HepG2 (cell line): ENCODE data around the gene MYL4. TPM values are rescaled to one million over a fixed set of nuclear protein-coding genes. Genes with fewer than 3 reads are reported as not detected.

Experiments used
- ATAC-seq: fragments of 200-7000 bp; cut with Tn5 transposase; 3 replicates; pipeline ENCODE4 v1.9.1; 2020; ENCODE audit warnings: mild to moderate bottlenecking, moderate library complexity
- BruUV-seq: library from RNA; stranded (reverse); fragments of 400-500 nt; replicated peaks from 2 replicates; lab custom pipeline; 2021; lab: Mats Ljungman, UMichigan
- CTCF ChIA-PET: fragments of 300-600 bp; formaldehyde crosslinking; extraction: SDS; loops from one replicate; lab custom pipeline; 2021; ENCODE audit warnings: low total read pairs, inconsistent platforms, low intra/inter-chr PET ratio; lab: Yijun Ruan, JAX
- POLR2A ChIA-PET: fragments of 350-600 bp; sonication (Branson Sonifier 250); formaldehyde crosslinking; loops from one replicate; lab custom pipeline; 2020; ENCODE audit warnings: antibody characterized with exemption, inconsistent platforms; lab: Yijun Ruan, JAX
- DNase-seq: peaks from one replicate; pipeline ENCODE4 v3.0.0-alpha.2; 2015; ENCODE audit warnings: low spot score
- FAIRE-seq: peaks from 3 replicates; lab custom pipeline; 2011; peaks lifted over from hg19 to GRCh38; lab: Jason Lieb, UNC
- H2AFZ ChIP-seq: one replicate; pipeline ENCODE4 v1.6.1; 2011; ENCODE audit warnings: low read length, inconsistent platforms
- H3K27ac ChIP-seq: fragments of 300-600 bp; 3 replicates; pipeline ENCODE4 v1.8.0; 2011; ENCODE audit warnings: mixed run types, mild to moderate bottlenecking, mixed read lengths, low read length, inconsistent platforms; ENCODE audit not compliant: insufficient read depth; ENCODE audit errors: extremely low read length
- H3K27me3 ChIP-seq, 2 experiments: fragments of 200-600 bp in 1 of 2; 2 replicates in 1 of 2; 3 replicates in 1 of 2; pipeline versions ENCODE4 v1.6.0 to v1.8.0; 2011; ENCODE audit warnings: low read length in 2 of 2, mild to moderate bottlenecking in 2 of 2, moderate library complexity in 2 of 2, inconsistent platforms in 1 of 2; ENCODE audit not compliant: insufficient read depth in 2 of 2, control insufficient read depth in 1 of 2
- H3K36me3 ChIP-seq, 2 experiments: fragments of 200-600 bp in 1 of 2; replicated peaks in 1 of 2; 2 replicates in 1 of 2; 3 replicates in 1 of 2; pipeline versions ENCODE4 v1.5.1 to v1.8.0; 2011; ENCODE audit warnings: low read length in 2 of 2, inconsistent platforms in 1 of 2; ENCODE audit not compliant: insufficient read depth in 2 of 2, control insufficient read depth in 1 of 2
- H3K4me1 ChIP-seq: 2 replicates; pipeline ENCODE4 v1.5.1; 2012; ENCODE audit warnings: low read length, inconsistent platforms; ENCODE audit not compliant: insufficient read depth
- H3K4me2 ChIP-seq: 2 replicates; pipeline ENCODE4 v1.6.0; 2011; ENCODE audit warnings: low read depth, low read length, inconsistent platforms
- H3K4me3 ChIP-seq, 3 experiments: fragments of 200-600 bp in 1 of 3; sonication (generic), shearing (Covaris generic) in 1 of 3; replicated peaks in 1 of 3; 2 replicates each; pipeline ENCODE4 v1.5.1; 2011 to 2016; ENCODE audit warnings: low read length in 3 of 3, inconsistent platforms in 2 of 3, low read depth in 2 of 3, mild to moderate bottlenecking in 2 of 3, control low read depth in 1 of 3, mixed read lengths in 1 of 3; ENCODE audit not compliant: insufficient read depth in 1 of 3
- H3K79me2 ChIP-seq: one replicate; pipeline ENCODE4 v1.6.1; 2011; ENCODE audit warnings: low read length, inconsistent platforms; ENCODE audit not compliant: insufficient read depth
- H3K9ac ChIP-seq: 2 replicates; pipeline ENCODE4 v1.6.0; 2011; ENCODE audit warnings: mild to moderate bottlenecking, low read depth, low read length, inconsistent platforms; ENCODE audit not compliant: insufficient read depth
- H3K9me3 ChIP-seq: 2 replicates; pipeline ENCODE4 v1.5.1; 2012; ENCODE audit warnings: mild to moderate bottlenecking, low read length
- H4K20me1 ChIP-seq: 2 replicates; pipeline ENCODE4 v1.6.0; 2011; ENCODE audit warnings: inconsistent platforms, mild to moderate bottlenecking, low read length, moderate library complexity; ENCODE audit not compliant: insufficient read depth
- ARNT2 ChIP-seq: sonication (generic); formaldehyde crosslinking; IDR thresholded peaks from 2 replicates; pipeline ENCODE4 v1.8.0; 2022; ENCODE audit warnings: mild to moderate bottlenecking, low read depth, missing genetic modification reagents, moderate library complexity
- CEBPG ChIP-seq: IDR thresholded peaks from 2 replicates; pipeline ENCODE4 v1.6.1; 2016
- DRAP1 ChIP-seq: IDR thresholded peaks from 2 replicates; pipeline ENCODE4 v1.6.1; 2016; ENCODE audit warnings: missing genetic modification reagents, missing compliant biosample characterization
- ETS1 ChIP-seq: sonication (generic); formaldehyde crosslinking; IDR thresholded peaks from 2 replicates; pipeline ENCODE4 v1.4.0; 2020; ENCODE audit warnings: missing genetic modification reagents
- GZF1 ChIP-seq: sonication (generic); formaldehyde crosslinking; IDR thresholded peaks from 2 replicates; pipeline ENCODE4 v1.5.1; 2020; ENCODE audit warnings: mild to moderate bottlenecking, missing genetic modification reagents
- HNRNPLL ChIP-seq: fragments of 200-400 bp; formaldehyde crosslinking; IDR thresholded peaks from 2 replicates; pipeline ENCODE4 v1.6.1; 2017; ENCODE audit warnings: mild to moderate bottlenecking, low read depth, low read length; ENCODE audit not compliant: poor library complexity, severe bottlenecking
- MAFF ChIP-seq: IDR thresholded peaks from 2 replicates; pipeline ENCODE4 v1.6.1; 2011; ENCODE audit warnings: low read depth, low read length, improper control_type of control experiment
- MTA3 ChIP-seq: sonication (generic); formaldehyde crosslinking; IDR thresholded peaks from 2 replicates; pipeline ENCODE4 v1.4.0; 2020; ENCODE audit warnings: missing genetic modification reagents
- MXD1 ChIP-seq: sonication (generic); formaldehyde crosslinking; IDR thresholded peaks from 2 replicates; pipeline ENCODE4 v1.4.0; 2020; ENCODE audit warnings: mild to moderate bottlenecking, missing genetic modification reagents
- PITX1 ChIP-seq: sonication (generic); formaldehyde crosslinking; IDR thresholded peaks from 2 replicates; pipeline ENCODE4 v1.5.1; 2020; ENCODE audit warnings: mild to moderate bottlenecking, missing genetic modification reagents
- TBX2 ChIP-seq: sonication (generic); formaldehyde crosslinking; IDR thresholded peaks from 2 replicates; pipeline ENCODE4 v1.5.0; 2020; ENCODE audit warnings: missing genetic modification reagents, mild to moderate bottlenecking, borderline replicate concordance
- TCF12 ChIP-seq, 2 experiments: fragments of 450-650 bp in 1 of 2; sonication (generic) in 1 of 2; formaldehyde crosslinking in 1 of 2; IDR thresholded peaks; 2 replicates each; pipeline versions ENCODE4 v1.6.1 to v1.8.0; 2017 to 2022; ENCODE audit warnings: antibody characterized with exemption in 1 of 2, mild to moderate bottlenecking in 1 of 2, missing genetic modification reagents in 1 of 2, moderate library complexity in 1 of 2
- ZNF484 ChIP-seq: sonication (generic); formaldehyde crosslinking; IDR thresholded peaks from 2 replicates; pipeline ENCODE4 v1.5.1; 2020; ENCODE audit warnings: mild to moderate bottlenecking, low read depth, missing genetic modification reagents, borderline replicate concordance
- ZNF574 ChIP-seq: sonication (generic); formaldehyde crosslinking; IDR thresholded peaks from 2 replicates; pipeline ENCODE4 v1.4.0; 2020; ENCODE audit warnings: missing genetic modification reagents
- ZNF709 ChIP-seq: sonication (generic); formaldehyde crosslinking; IDR thresholded peaks from 2 replicates; pipeline ENCODE4 v1.5.0; 2020; ENCODE audit warnings: mild to moderate bottlenecking, missing genetic modification reagents
- ZNF777 ChIP-seq: sonication (generic); formaldehyde crosslinking; IDR thresholded peaks from 2 replicates; pipeline ENCODE4 v1.4.0; 2020; ENCODE audit warnings: missing genetic modification reagents
- WGBS: methylation state at CpG from one replicate; pipeline ENCODE4 v1.1.6; 2017; ENCODE audit warnings: low lambda C conversion rate; 5-methylcytosine and 5-hydroxymethylcytosine counted together
- in situ Hi-C: cut with HindIII; loops from 2 replicates; pipeline ENCODE4 v1.10.0; 2017; ENCODE audit warnings: low pct_unique_long_range_greater_than_20kb; ENCODE audit not compliant: extremely low pct_ligation_motif_present
- intact Hi-C: fragments of 100-400 bp; cut with micrococcal nuclease; formaldehyde crosslinking; loops from one replicate; pipeline ENCODE4 v1.10.0; 2022; ENCODE audit not compliant: unreplicated experiment
- polyA plus RNA-seq, 8 experiments: library from polyadenylated mRNA; depleted of rRNA in 3 of 8; stranded (reverse) in 7 of 8; unstranded in 1 of 8; fragments of >200 nt; fragmentation: Illumina TruSeq in 4 of 8; extraction: Trizol in 4 of 8; gene quantifications; 2 replicates each; pipeline versions ENCODE4 v1.2.1 to v1.2.3, GENCODE V29; 2011 to 2016; ENCODE audit warnings: low read depth in 4 of 8, missing spikeins in 1 of 8, mixed read lengths in 1 of 8; ENCODE audit not compliant: insufficient read depth in 1 of 8
- total RNA-seq, 5 experiments: library from RNA; depleted of rRNA; stranded (reverse); fragments of >200 nt; fragmentation: Illumina TruSeq; extraction: Trizol; gene quantifications; 2 replicates each; pipeline ENCODE4 v1.2.3, GENCODE V29; 2016; ENCODE audit warnings: low read depth in 1 of 5

Gene MYL4
- total and polyA plus RNA-seq, 2 of the 13 experiments (the other 11 are each of a cell fraction or from before 2014, with no cell fraction given), result not detected

- TF ChIP-seq ZNF484 (CRISPR knock-in tag) (no peak), ARNT2 (CRISPR knock-in tag) (no peak), MXD1 (CRISPR knock-in tag) (no peak), CEBPG (CRISPR knock-in tag) (peak; percentile 83), MAFF (no peak), MTA3 (CRISPR knock-in tag) (no peak)
Observed at GRCh38 chr17:47230864-47231263, 21.7 kb downstream of the MYL4 start (continued).

GRCh38 chr17:47231334-47231733 is 22.2 kb downstream of the MYL4 start:
- intact Hi-C loops, result no loop called here
- Histone ChIP-seq H3K4me1 (peaks cover 23% of the 10 kb centered on the region), H3K4me2 (no peak overlapping the region; the same call in 1 of the 2 replicates), H3K27ac (no peak overlapping the region), H4K20me1 (no peaks in the 10 kb centered on the region), H3K79me2 (no peaks in the 10 kb centered on the region), H3K27me3 (peaks cover 1 to 16% of the 10 kb centered on the region in 2 experiments; a peak in 2 of 5 replicates), H3K36me3 (no peaks in the 10 kb centered on the region), H3K9me3 (no peaks in the 10 kb centered on the region), H2AFZ (no peak overlapping the region), H3K4me3 (no peak overlapping the region), H3K9ac (no peak overlapping the region)
- FAIRE-seq, result no peak
- no peak for DNase-seq
- in situ Hi-C loops, result loop anchor here (5.0 kb wide), 1 partner anchor 86 kb away; no protein-coding TSS in a partner anchor
- WGBS, result 4% methylated on average over 3 of the region's 3 CpGs
- ChIA-PET CTCF (interaction anchor here (3.1 kb wide), 1 partner anchor 84 kb away, joined by 65 read pairs; no protein-coding TSS in a partner anchor), POLR2A (no interaction called here)
- ATAC-seq, result no peak
- no peak for TF ChIP-seq ETS1 (CRISPR knock-in tag)
- no peak for TF ChIP-seq TCF12 (IDR thresholded peaks at IDR 0.05)
- no peak for TF ChIP-seq TCF12 (CRISPR knock-in tag; IDR thresholded peaks at IDR 0.05)
- TF ChIP-seq ZNF777 (CRISPR knock-in tag), result no peak
- no peak for TF ChIP-seq ZNF709 (CRISPR knock-in tag)
- no peak for TF ChIP-seq HNRNPLL
- no peak for TF ChIP-seq GZF1 (CRISPR knock-in tag)
- TF ChIP-seq ZNF574 (CRISPR knock-in tag), result no peak
- TF ChIP-seq DRAP1 (CRISPR knock-in tag), result no peak
- TF ChIP-seq TBX2 (CRISPR knock-in tag), result no peak
- no peak for TF ChIP-seq PITX1 (CRISPR knock-in tag)
- no TSS peak for BruUV-seq
